Thyroid gland (tissue), 4 donors: ENCODE results near the gene ST7L. TPM values are rescaled to one million over a fixed set of nuclear protein-coding genes. Genes with fewer than 3 reads are reported as not detected.

Experiments used
- DNase-seq, 2 donors: peaks; one replicate each; pipeline ENCODE4 v3.0.0-alpha.2; 2019
- H3K27ac ChIP-seq, 3 donors: fragments of 200-600 bp; sonication (generic); 1 replicate in 2 of 3; 2 replicates in 1 of 3; pipeline ENCODE4 v1.5.1; 2016 to 2019; ENCODE audit warnings: mild to moderate bottlenecking in 1 of 3, moderate library complexity in 1 of 3
- H3K27me3 ChIP-seq: fragments of 200-600 bp; sonication (generic); one replicate; pipeline ENCODE4 v1.5.1; 2019
- H3K36me3 ChIP-seq, 2 donors: fragments of 200-600 bp; sonication (generic); one replicate each; pipeline ENCODE4 v1.5.1; 2016 to 2019
- H3K4me1 ChIP-seq, 2 donors: fragments of 200-600 bp; sonication (generic); one replicate each; pipeline ENCODE4 v1.5.1; 2017 to 2019
- H3K4me3 ChIP-seq, 3 donors: fragments of 200-600 bp; sonication (generic); replicated peaks in 1 of 3; 1 replicate in 2 of 3; 2 replicates in 1 of 3; pipeline ENCODE4 v1.5.1; 2016; ENCODE audit warnings: mild to moderate bottlenecking in 1 of 3
- H3K9me3 ChIP-seq: fragments of 200-600 bp; sonication (generic); one replicate; pipeline ENCODE4 v1.5.1; 2017
- POLR2A ChIP-seq, 2 donors: fragments of 450-650 bp; IDR thresholded peaks; one replicate each; pipeline ENCODE4 v1.6.1; 2017; ENCODE audit warnings: antibody characterized with exemption in 2 of 2, mild to moderate bottlenecking in 2 of 2, moderate library complexity in 1 of 2
- WGBS, 2 donors: methylation state at CpG; one replicate each; pipeline ENCODE4 v1.1.5; 2017; 5-methylcytosine and 5-hydroxymethylcytosine counted together
- intact Hi-C: fragments of 100-400 bp; cut with DNase I; formaldehyde crosslinking; loops from one replicate; pipeline ENCODE4 v1.15.1; 2023
- total RNA-seq, 4 donors: library from RNA; depleted of rRNA; stranded (reverse); fragments of >200 nt; gene quantifications; one replicate each; pipeline ENCODE4 v1.2.3, GENCODE V29; 2016
- TF ChIP-seq, protein P1 (sequence below), 6 experiments: fragments of 200-600 bp in 3 of 6; fragments of 450-650 bp in 3 of 6; sonication (generic) in 3 of 6; IDR thresholded peaks; one replicate each; pipeline ENCODE4 v1.5.1; 2016 to 2019; ENCODE audit warnings: antibody characterized with exemption in 6 of 6, mild to moderate bottlenecking in 2 of 6, inconsistent platforms in 1 of 6, moderate library complexity in 1 of 6

The ST7L gene
- total RNA-seq, 4 donors from 2014 or later, result 27.3 to 46.4 (median 44.9) TPM

DNA sequence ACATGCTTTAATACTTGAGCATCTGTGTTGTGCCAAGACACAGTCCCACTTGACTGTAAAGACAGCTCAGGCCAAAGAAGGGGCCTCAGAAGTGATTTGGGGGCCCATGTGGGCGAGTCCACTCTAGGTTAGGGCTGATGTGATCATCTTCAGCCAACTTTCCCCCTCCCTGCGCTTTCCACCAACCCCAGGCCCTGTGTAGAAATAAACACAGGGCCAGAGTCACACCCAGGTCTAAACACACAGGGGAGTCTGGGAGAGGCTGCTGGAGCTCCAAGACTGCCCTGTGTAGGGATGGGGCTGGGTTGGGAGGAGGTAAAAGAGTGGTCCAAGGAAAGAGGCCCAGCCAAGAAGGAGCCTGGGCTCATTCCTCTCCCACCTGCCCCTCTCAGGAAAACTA, 112.6 kb downstream of the ST7L start:
- H3K9me3 ChIP-seq, result no peaks in the 10 kb centered on the region
- no peak for TF ChIP-seq POLR2A (IDR thresholded peaks at IDR 0.05)
- TF ChIP-seq, protein P1, sequence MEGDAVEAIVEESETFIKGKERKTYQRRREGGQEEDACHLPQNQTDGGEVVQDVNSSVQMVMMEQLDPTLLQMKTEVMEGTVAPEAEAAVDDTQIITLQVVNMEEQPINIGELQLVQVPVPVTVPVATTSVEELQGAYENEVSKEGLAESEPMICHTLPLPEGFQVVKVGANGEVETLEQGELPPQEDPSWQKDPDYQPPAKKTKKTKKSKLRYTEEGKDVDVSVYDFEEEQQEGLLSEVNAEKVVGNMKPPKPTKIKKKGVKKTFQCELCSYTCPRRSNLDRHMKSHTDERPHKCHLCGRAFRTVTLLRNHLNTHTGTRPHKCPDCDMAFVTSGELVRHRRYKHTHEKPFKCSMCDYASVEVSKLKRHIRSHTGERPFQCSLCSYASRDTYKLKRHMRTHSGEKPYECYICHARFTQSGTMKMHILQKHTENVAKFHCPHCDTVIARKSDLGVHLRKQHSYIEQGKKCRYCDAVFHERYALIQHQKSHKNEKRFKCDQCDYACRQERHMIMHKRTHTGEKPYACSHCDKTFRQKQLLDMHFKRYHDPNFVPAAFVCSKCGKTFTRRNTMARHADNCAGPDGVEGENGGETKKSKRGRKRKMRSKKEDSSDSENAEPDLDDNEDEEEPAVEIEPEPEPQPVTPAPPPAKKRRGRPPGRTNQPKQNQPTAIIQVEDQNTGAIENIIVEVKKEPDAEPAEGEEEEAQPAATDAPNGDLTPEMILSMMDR (IDR thresholded peaks at IDR 0.05), result no peak
- intact Hi-C loops, result loop anchor here (10.0 kb wide), 1 partner anchor 198 kb away; the partner anchor contains the start of gene RHOC
- H3K4me1 ChIP-seq, result peaks cover 9 to 28% of the 10 kb centered on the region in 2 donors
- no peak for DNase-seq
- WGBS, 2 donors, result 89 to 100% methylated on average over 2 of the region's 2 CpGs
- no peak overlapping the region for H3K27ac ChIP-seq
- H3K36me3 ChIP-seq, result no peaks in the 10 kb centered on the region
- H3K4me3 ChIP-seq, result no peak overlapping the region
- H3K27me3 ChIP-seq, result peaks cover 6% of the 10 kb centered on the region

- intact Hi-C loops, result loop anchor here (10.0 kb wide), 1 partner anchor 199 kb away; the partner anchor contains the start of gene RHOC
- peaks cover 6% of the 10 kb centered on the region for H3K27me3 ChIP-seq
These were observed 113.1 kb downstream of the ST7L start for GRCh38 chr1:112505878-112506277.

GRCh38 chr1:112505400-112505785, 113.5 kb downstream of the ST7L start:
- no peak for DNase-seq
- Histone ChIP-seq H3K27me3 (peaks cover 6% of the 10 kb centered on the region), H3K4me1 (peaks cover 9 to 29% of the 10 kb centered on the region in 2 donors), H3K4me3 (no peak overlapping the region), H3K27ac (no peak overlapping the region), H3K9me3 (no peaks in the 10 kb centered on the region), H3K36me3 (no peaks in the 10 kb centered on the region)
- WGBS, 2 donors, result 83 to 100% methylated on average over 1 of the region's 1 CpG
- intact Hi-C loops, result loop anchor here (10.0 kb wide), 1 partner anchor 199 kb away; the partner anchor contains the start of gene RHOC
- TF ChIP-seq, protein P1 (IDR thresholded peaks at IDR 0.05), result no peak
- no peak for TF ChIP-seq POLR2A (IDR thresholded peaks at IDR 0.05)

More at GRCh38 chr1:112505878-112506277, 113.1 kb downstream of the ST7L start:
- H3K4me1 ChIP-seq, result peaks cover 9 to 29% of the 10 kb centered on the region in 2 donors
- WGBS, 2 donors, result 80 to 87% methylated on average over 3 of the region's 3 CpGs
- no peak overlapping the region for H3K27ac ChIP-seq
- H3K4me3 ChIP-seq, result no peak overlapping the region
- DNase-seq, result no peak
- H3K9me3 ChIP-seq, result no peaks in the 10 kb centered on the region
- no peak for TF ChIP-seq POLR2A (IDR thresholded peaks at IDR 0.05)
- TF ChIP-seq, protein P1 (IDR thresholded peaks at IDR 0.05), result no peak
- H3K36me3 ChIP-seq, result no peaks in the 10 kb centered on the region

GRCh38 chr1:112504661-112505399, 114.1 kb downstream of the ST7L start:
- DNase-seq, result no peak
- intact Hi-C loops, result loop anchor here (10.0 kb wide), 1 partner anchor 200 kb away; the partner anchor contains the start of gene RHOC
- TF ChIP-seq POLR2A (IDR thresholded peaks at IDR 0.05), result no peak
- TF ChIP-seq, protein P1 (IDR thresholded peaks at IDR 0.05), result no peak
- Histone ChIP-seq H3K4me1 (peaks cover 9 to 29% of the 10 kb centered on the region in 2 donors), H3K9me3 (no peaks in the 10 kb centered on the region), H3K27ac (no peak overlapping the region), H3K4me3 (no peak overlapping the region), H3K36me3 (no peaks in the 10 kb centered on the region), H3K27me3 (peaks cover 6% of the 10 kb centered on the region)
- WGBS, 2 donors, result 58 to 68% methylated on average over 6 of the region's 6 CpGs
